Upper lobe of left lung (tissue), 6 donors: Measurements from ENCODE around the gene ZNF627. TPM values are rescaled to one million over a fixed set of nuclear protein-coding genes. Genes with fewer than 3 reads are reported as not detected.
A peak's percentile ranks its signal among the peaks of the same experiment; 100 is the strongest.

ENCODE experiments used
- ATAC-seq, 2 donors: fragments of 200-7000 bp; cut with Tn5 transposase; one replicate each; pipeline ENCODE4 v1.9.1; 2022; ENCODE audit warnings: mild to moderate bottlenecking in 2 of 2, moderate library complexity in 2 of 2; ENCODE audit not compliant: low FRiP score in 2 of 2
- DNase-seq, 2 donors: peaks; one replicate each; pipeline ENCODE4 v3.0.0-alpha.2; 2019 to 2020
- H3K27ac ChIP-seq, 4 donors: fragments of 200-600 bp; sonication (generic); one replicate each; pipeline ENCODE4 v1.5.1; 2016 to 2019
- H3K27me3 ChIP-seq, 4 donors: fragments of 200-600 bp; sonication (generic); one replicate each; pipeline ENCODE4 v1.5.1; 2017 to 2019
- H3K36me3 ChIP-seq, 4 donors: fragments of 200-600 bp; sonication (generic); one replicate each; pipeline ENCODE4 v1.5.1; 2016 to 2019
- H3K4me1 ChIP-seq, 4 donors: fragments of 200-600 bp; sonication (generic); one replicate each; pipeline ENCODE4 v1.5.1; 2018 to 2019
- H3K4me3 ChIP-seq, 4 donors: fragments of 200-600 bp; sonication (generic); one replicate each; pipeline ENCODE4 v1.5.1; 2017 to 2019; ENCODE audit warnings: mild to moderate bottlenecking in 2 of 4, moderate library complexity in 1 of 4
- H3K9me3 ChIP-seq, 4 donors: fragments of 200-600 bp; sonication (generic); one replicate each; pipeline ENCODE4 v1.5.1; 2018 to 2019
- CTCF ChIP-seq, 6 experiments: fragments of 450-650 bp in 4 of 6; fragments of 200-600 bp in 2 of 6; sonication (generic) in 2 of 6; IDR thresholded peaks; one replicate each; pipeline ENCODE4 v1.5.1; 2016 to 2019; ENCODE audit warnings: antibody characterized with exemption in 6 of 6
- EP300 ChIP-seq, 4 donors: sonication (generic); formaldehyde crosslinking; IDR thresholded peaks; one replicate each; pipeline ENCODE4 v1.5.1; 2017; ENCODE audit warnings: antibody characterized with exemption in 4 of 4, control low read depth in 2 of 4
- POLR2A ChIP-seq, 4 donors: fragments of 450-650 bp; IDR thresholded peaks; one replicate each; pipeline ENCODE4 v1.5.1; 2016 to 2017; ENCODE audit warnings: antibody characterized with exemption in 4 of 4, mild to moderate bottlenecking in 2 of 4
- POLR2AphosphoS5 ChIP-seq, 2 donors: sonication (generic); formaldehyde crosslinking; IDR thresholded peaks; one replicate each; pipeline ENCODE4 v1.5.1; 2017; ENCODE audit warnings: antibody characterized with exemption in 2 of 2
- WGBS, 2 donors: methylation state at CpG; one replicate each; pipeline ENCODE4 v1.1.5; 2017 to 2018; 5-methylcytosine and 5-hydroxymethylcytosine counted together
- total RNA-seq, 6 donors: library from RNA; depleted of rRNA in 4 of 6; stranded (reverse); fragments of >200 nt in 4 of 6; gene quantifications; one replicate each; pipeline versions ENCODE4 v1.1.0 to v1.2.1, GENCODE V29; 2016 to 2021
- donor health status: DM: no; HTN: no; CAD: no; lungs with moderate emphysema.
- donor health status: DM: no; HTN: yes; CAD: no; lungs with severe emphysema.

The ZNF627 gene
- total RNA-seq: 10 to 100 TPM in 3 of 6 donors, 1 to 10 TPM in 3; 3.9 to 14.8 (median 10.2) TPM

GRCh38 chr19:11597202-11598102 lies at the start of gene ZNF627:
Gene ZNF627, plus strand, starts transcription at chr19:11597483. Its CDS starts 145 bp downstream, at chr19:11597628.
- WGBS, 2 donors: 0 to 1% methylated on average over 20 to 32 of the region's 67 CpGs
- peak; percentile 95 to 96 for TF ChIP-seq POLR2AphosphoS5 (IDR thresholded peaks at IDR 0.05)
- TF ChIP-seq POLR2A (IDR thresholded peaks at IDR 0.05): peak in 3 of 4 donors; percentile 91 to 98 (median 97)
- TF ChIP-seq EP300 (IDR thresholded peaks at IDR 0.05): peak in 1 of 4 donors; percentile 57
- TF ChIP-seq CTCF (IDR thresholded peaks at IDR 0.05): peak in 3 of 6 experiments; percentile 25 to 59 (median 25)
- peak; percentile 100 for ATAC-seq

GRCh38 chr19:11547929-11548700 lies 49.2 kb upstream of the ZNF627 start:
- no peak for ATAC-seq
- TF ChIP-seq CTCF (IDR thresholded peaks at IDR 0.05) (no peak), POLR2A (IDR thresholded peaks at IDR 0.05) (no peak), POLR2AphosphoS5 (IDR thresholded peaks at IDR 0.05) (no peak), EP300 (IDR thresholded peaks at IDR 0.05) (no peak)
- Histone ChIP-seq H3K27ac (no peak overlapping the region), H3K9me3 (no peaks in the 10 kb centered on the region), H3K4me1 (no peaks in the 10 kb centered on the region), H3K4me3 (no peak overlapping the region), H3K27me3 (no peaks in the 10 kb centered on the region), H3K36me3 (peaks cover 5 to 17% (median 10%) of the 10 kb centered on the region in 4 donors)
- no peak for DNase-seq
- 89 to 90% methylated on average over 12 to 14 of the region's 14 CpGs for WGBS, 2 donors

More at GRCh38 chr19:11597202-11598102, at the start of gene ZNF627:
- peak; percentile 95 to 99 for DNase-seq
- no peaks in the 10 kb centered on the region for H3K27me3 ChIP-seq
- H3K4me3 ChIP-seq: peak within 1 kb of the TSS; percentile 68 to 94 (median 91)
- H3K36me3 ChIP-seq: peaks cover 0 to 4% (median 0%) of the 10 kb centered on the region in 4 donors
- peaks cover 11 to 34% (median 24%) of the 10 kb centered on the region in 4 donors for H3K4me1 ChIP-seq
- H3K9me3 ChIP-seq: no peaks in the 10 kb centered on the region
- H3K27ac ChIP-seq: peak within 1 kb of the TSS; percentile 89 to 97 (median 93)

- WGBS, 2 donors: 90 to 94% methylated on average over 13 to 22 of the region's 24 CpGs
- H3K9me3 ChIP-seq: no peaks in the 10 kb centered on the region
- H3K4me1 ChIP-seq: no peaks in the 10 kb centered on the region
- H3K4me3 ChIP-seq: no peak overlapping the region
- H3K27me3 ChIP-seq: no peaks in the 10 kb centered on the region
- H3K27ac ChIP-seq: no peak overlapping the region
- DNase-seq: peak in 1 of 2 donors; percentile 74
- H3K36me3 ChIP-seq: peaks cover 7 to 30% (median 23%) of the 10 kb centered on the region in 4 donors
- no peak for ATAC-seq
- TF ChIP-seq CTCF (IDR thresholded peaks at IDR 0.05) (no peak), EP300 (IDR thresholded peaks at IDR 0.05) (no peak)
Observed at GRCh38 chr19:11549386-11549953, 47.8 kb upstream of the ZNF627 start.

GRCh38 chr19:11550265-11550664 lies 47.0 kb upstream of the ZNF627 start:
- TF ChIP-seq EP300 (IDR thresholded peaks at IDR 0.05) (no peak), POLR2A (IDR thresholded peaks at IDR 0.05) (no peak), CTCF (IDR thresholded peaks at IDR 0.05) (no peak), POLR2AphosphoS5 (IDR thresholded peaks at IDR 0.05) (no peak)
- H3K9me3 ChIP-seq: no peaks in the 10 kb centered on the region
- H3K4me1 ChIP-seq: no peaks in the 10 kb centered on the region
- ATAC-seq (no peak), DNase-seq (no peak)
- H3K27ac ChIP-seq: no peak overlapping the region
- peaks cover 7 to 38% (median 26%) of the 10 kb centered on the region in 4 donors for H3K36me3 ChIP-seq
- no peak overlapping the region for H3K4me3 ChIP-seq
- WGBS, 2 donors: 92 to 95% methylated on average over 8 of the region's 8 CpGs
- H3K27me3 ChIP-seq: no peaks in the 10 kb centered on the region
